PC-3 (cell line): Measurements from ENCODE around the gene SPAG6.

ENCODE experiments used
- CTCF ChIP-seq: fragments of 300-600 bp; sonication (generic); conservative IDR thresholded peaks from 2 replicates; pipeline ENCODE4 v1.5.1; 2017; ENCODE audit warnings: antibody characterized with exemption, low read depth, mild to moderate bottlenecking, low read length
- EZH2 ChIP-seq: fragments of 300-600 bp; sonication (generic); IDR thresholded peaks from one replicate; pipeline ENCODE4 v1.6.1; 2017; ENCODE audit warnings: antibody characterized with exemption, mild to moderate bottlenecking, low read length; ENCODE audit not compliant: unreplicated experiment
- EZH2phosphoT487 ChIP-seq: fragments of 300-600 bp; sonication (generic); IDR thresholded peaks from 2 replicates; pipeline ENCODE4 v1.6.1; 2018; ENCODE audit warnings: mild to moderate bottlenecking, antibody characterized with exemption, low read length, borderline replicate concordance

GRCh38 chr10:22435650-22436049 is 90.4 kb downstream of the SPAG6 start:
- TF ChIP-seq CTCF (no peak), EZH2 (no peak), EZH2phosphoT487 (no peak)
